GM21423 (cell line): ENCODE data around the gene WWOX.

ENCODE experiments used
- ATAC-seq: cut with Tn5 transposase; IDR thresholded peaks from one replicate; pipeline ENCODE4 v1.9.1; 2021; ENCODE audit warnings: mild to moderate bottlenecking, moderate library complexity; ENCODE audit not compliant: unreplicated experiment

The WWOX gene

DNA sequence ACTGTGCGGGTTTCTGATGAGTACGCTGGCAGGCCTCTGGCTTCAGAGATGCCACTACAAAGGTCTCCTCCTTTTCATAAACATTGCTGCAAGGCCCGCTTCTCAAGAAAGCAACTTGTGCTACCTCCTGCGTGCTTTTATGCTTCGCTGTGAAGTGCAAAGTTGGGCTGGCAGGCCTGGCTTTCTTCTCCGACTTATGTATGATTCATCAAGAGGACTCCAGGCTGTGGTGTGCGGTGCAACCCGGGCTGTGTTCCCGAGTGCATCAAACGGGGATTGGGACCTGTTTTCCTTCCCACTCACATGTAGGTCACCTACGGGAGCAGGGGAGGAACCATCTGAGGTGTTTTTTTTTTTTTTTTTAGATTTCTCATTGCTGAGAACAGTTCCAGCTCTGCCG lies 534.1 kb downstream of the WWOX start:
- ATAC-seq = no peak

DNA sequence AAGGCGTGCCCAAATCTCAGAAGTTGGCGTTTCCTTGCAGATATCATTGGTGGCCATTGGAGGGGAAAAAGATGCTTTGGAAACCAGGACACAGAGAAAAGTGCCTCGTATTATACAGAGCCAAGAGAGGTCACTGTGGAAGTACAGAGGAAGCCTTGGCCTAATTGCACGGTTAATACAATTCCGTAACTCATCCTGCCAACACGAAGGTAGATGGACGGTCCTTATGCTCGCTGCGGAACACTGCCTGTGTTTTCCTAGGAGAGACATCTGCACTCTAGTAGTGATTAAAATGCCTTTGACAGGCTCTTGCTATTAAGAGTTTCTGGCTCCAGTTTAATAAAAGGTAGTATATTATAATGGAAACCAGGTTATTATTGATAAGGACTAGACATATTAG lies 536.4 kb downstream of the WWOX start:
- ATAC-seq = no peak

DNA sequence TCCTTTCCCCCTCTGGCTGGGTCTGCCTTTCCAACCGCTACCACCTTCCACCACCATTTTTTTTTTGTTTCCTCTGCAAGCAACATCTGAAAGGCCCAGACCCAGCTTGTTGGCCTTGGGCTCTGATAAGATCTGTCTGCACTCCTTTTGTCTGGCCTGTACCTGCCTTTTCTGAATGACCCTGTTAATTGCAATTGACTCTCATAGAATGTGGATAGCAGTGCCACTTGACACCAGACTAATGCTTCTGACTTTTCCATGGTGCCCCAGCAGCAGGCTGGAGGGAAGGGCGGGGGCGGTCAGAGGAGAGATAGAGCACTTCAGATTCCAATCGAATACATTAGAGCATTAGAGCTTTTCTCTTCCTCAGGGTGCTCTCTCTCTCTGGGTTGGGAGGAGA lies 538.9 kb downstream of the WWOX start:
- ATAC-seq = no peak

DNA sequence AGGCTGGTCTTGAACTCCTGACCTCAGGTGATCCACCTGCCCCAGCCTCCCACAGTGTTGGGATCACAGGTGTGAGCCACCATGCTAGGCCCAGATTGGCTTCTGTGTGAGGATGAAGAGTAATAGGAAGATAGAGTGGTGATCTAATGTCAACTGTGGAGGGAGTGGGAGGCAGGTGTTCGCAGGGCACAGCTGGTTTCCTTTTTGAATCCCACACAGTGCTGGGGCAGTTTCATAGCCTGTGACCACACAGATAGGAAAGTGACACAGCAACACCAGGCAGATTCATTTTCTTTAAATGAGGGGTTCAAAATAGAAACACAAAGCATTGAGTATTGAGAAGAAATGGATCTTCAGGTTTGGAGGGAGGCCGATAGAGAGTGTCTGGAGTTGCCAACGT lies 540.3 kb downstream of the WWOX start:
- no peak for ATAC-seq

DNA sequence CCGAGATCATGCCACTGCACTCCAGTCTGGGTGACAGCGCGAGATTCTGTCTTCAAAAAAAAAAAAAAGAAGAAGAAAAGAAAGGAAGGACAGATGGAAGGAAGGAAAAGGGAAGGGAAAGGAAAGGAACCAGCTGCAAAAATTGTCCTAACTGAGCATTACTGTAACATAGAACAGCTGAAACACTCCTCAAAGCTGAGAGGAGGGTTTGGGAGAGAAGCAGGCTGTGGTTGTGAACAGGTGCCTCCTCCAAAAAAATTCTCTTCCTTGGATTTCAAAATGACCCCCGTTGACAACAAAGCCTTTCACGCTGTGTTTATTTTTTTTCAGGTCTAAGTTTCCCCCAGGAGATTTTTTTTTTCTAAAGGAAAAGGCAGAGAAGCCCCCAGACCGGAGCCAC lies 541.4 kb downstream of the WWOX start:
- no peak for ATAC-seq

DNA sequence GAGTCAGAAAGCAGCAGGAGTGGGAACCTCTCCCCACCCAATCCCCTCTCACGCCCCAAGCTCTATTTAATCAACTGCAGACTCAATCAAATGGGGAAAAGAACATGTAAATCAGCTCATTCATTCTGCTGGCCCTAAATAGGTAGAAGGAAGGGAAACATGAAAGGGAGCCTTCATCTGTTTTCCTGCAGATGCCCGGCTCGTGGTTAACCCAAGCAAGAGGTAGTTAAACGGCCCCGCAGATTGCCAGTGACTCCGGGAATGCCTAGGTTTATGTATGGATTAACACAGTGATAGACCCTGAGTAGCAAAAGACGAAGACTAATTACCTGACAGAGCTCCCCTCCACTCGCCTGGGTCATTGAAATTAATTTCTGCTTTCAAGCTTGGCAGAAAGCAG lies 542.0 kb downstream of the WWOX start:
- ATAC-seq = no peak

DNA sequence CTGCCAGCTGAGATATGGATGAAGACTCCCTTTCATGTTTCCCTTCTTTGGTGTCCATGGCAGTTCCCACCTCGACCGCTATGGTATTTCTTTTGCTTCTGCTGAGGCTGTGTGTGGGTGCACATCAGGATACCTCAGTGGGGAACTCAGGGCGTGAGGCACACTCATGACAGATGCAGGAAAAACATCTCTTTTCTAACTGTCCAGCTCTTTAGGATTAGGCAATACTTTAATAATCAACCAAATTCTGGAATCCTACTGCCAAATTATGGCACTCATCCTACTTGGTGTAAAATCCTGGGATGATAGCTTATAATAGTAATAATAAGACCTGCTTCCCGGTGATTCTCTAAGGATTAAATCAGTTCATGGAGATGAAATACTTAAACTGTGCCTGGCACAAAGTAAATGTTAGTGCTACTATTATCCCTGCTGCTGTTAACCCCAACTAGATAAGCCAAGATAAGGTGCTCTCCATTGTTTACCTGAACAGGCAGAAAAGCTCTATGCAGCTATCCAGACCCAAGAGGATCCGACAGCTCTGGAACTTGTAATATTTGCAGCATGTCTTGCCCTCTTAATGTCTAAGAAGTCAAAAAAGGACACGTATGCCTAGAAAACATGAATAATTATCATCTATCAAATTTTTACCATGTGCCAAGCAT lies 543.3 kb downstream of the WWOX start:
- ATAC-seq = no peak

DNA sequence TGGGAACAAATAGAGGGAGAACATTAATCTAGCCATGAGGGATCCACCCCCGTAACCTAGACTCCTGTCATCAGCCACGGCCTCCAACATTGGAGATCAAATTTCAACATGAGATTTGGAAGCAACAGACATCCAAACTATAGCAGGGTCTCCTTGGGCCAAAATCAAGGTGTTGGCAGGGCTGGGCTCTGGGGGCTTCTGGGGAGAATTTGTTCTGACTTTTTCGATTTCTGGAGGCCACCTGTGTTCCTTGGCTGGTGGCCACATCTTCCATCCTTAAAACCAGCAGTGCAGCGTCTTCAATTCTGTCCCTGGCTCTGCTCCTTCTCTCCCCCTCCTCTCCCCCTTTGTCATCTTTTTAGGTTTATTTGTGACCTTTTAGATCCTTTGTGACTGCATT lies 546.2 kb downstream of the WWOX start:
- ATAC-seq = no peak

DNA sequence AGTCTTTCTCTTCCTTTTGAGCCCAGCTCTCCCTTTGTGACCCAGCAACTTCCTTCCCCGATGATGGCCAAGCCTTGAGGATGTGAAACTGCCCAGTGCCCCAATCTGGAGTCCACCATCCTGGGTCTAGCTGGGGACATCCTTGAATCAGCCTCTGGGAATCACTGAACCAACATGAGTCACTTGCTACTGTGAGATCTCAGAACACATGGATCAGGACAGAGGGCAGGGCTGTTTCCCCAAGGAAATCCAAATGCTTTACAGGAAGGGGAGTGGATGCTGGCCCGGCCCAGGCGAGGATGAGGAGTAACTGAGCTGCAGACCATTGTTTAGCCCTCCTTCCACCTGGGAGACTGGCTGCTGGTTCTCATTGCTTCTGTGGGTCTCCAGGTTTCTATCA lies 547.6 kb downstream of the WWOX start:
- no peak for ATAC-seq

DNA sequence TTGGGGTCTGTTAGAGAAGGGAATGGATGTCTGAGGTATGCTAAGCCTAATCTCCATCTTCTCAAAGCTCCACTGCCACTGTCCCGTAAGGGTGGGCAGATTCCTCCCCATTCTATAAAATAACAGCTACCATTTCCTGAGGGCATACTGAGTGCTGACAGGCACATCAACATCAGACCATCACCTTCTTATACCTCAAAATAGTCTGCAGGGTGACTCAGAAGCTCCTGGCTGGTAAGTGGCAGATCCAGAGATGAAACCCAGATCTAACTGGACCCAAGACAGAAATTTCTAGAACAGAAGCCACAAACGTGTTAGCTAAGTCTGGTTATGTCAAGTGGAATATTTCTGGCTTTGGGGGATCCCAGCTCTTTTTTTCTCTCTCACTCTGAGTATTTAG lies 548.0 kb downstream of the WWOX start:
- no peak for ATAC-seq

DNA sequence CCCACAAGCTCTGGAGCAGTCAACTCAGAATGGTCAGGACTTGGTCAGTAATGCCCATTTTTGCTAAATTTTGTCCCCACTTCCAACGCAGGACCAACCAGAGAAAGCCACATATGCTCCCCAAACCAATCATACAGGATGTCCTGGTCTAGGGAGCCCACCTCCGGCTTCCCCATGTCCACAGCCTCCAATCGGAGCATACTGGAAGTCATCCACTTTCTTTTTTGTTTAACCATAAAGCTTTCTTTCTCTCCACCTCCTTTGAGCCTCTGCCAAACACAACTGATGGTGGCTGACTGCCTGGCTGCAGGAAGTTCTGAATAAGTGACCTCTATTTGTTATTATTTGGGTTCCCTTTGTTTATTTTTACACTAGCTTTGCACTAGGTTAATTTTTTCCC lies 549.1 kb downstream of the WWOX start:
- ATAC-seq = no peak

DNA sequence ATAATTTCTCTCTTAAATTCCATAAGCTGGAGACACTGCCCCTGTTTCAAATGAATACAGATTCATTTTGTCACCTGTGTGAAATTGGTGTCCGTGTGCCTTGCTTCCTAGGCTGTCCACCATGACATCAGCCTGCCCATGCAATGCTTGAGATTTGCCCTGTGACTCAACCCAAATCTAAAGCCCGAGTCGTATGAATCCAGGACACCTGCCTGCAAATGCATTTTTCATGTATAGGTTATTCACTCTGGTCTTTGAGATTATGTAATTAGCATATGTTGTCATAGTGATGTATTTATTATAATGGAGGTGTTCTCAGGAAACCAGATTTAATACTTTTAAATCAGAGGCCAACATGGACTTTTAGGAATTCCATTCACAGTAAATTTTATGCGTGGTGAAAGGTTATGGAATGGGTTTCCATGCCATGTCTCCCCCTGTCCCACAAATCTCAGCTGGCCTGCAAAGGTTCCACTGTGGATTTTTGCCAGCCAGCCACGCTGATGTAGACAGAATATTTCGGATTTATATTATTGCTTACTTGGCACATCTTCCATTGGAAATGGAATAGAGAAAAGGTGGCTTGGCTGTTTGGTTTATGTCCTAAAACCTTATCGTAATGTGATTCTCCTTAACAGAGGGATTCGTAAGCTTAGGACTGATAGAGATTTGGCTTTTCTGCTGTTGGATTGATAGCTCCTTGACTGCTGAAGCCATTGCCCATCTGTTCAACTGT lies 551.1 kb downstream of the WWOX start:
- ATAC-seq = no peak

DNA sequence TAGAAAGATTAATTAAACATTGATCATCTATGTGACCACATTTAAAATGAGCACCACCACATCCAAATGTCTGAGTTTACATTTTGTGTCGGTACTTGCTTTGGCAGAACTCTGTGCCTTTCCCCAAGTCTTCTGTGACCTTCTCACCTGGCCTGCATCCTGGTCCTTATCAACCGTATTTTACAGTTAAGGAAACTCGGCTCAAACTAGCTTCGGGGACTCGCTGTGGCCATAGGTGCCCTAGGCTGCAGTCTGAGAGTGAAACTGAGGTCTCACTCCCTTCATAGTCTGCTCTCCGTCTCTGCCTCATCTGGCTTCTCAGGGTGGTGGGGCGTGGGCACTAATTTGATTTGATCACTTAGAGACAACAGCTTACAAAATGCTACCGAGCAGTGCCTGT lies 555.5 kb downstream of the WWOX start:
- ATAC-seq = no peak

DNA sequence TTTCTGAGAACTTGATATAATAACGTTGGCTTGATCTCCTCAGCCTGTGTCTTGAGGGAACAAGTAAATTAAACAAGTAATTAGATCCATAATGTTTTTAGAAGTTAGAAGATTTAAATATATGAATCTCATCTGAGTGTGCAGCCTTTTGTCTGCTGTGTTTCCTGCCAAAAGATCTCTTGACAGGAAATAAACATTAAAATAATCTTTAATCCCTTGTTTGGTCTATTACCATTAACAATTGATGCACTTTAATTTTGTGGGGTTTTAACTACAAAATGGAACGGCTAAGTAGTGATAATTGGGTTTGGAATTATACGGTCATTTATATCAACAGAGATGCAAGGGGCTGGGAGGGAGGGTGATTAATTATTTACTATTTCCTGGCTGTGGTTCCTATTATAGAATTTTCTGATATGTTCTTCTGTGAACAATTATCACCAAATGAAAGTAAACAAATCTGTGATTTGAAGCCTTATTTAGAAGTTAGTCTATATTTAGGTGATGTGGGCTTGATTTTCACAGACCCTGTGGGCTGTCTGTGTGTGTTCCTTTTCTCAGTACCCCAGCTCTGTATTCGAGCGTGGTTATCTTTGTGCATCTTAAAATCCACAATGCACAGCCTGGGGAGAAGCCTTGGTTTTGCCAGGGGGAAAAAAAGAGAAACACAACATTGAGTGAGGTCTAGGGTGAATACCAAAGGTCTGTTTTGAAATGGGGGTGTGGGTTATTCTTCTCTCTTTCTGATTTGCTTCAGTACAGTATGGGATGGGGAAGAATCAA lies 556.1 kb downstream of the WWOX start:
- no peak for ATAC-seq

DNA sequence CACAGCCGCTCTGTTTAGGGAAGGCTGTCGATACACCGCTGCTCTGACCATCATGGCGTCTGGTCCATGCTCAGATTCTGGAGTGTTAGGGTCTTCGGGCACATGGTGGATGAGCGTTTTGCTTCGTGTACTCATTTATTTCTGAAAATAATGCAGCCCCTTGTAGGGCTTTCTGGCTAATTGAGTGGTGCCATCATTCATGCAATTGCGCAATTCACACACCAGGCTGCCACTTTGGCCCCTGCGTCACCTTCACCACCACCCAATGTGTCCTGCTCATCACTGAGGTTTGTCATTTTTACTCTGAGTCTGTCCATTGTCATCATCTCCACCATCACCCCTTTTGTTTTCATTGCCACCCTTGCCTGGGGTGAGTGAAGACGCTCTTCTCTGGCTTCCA lies 557.4 kb downstream of the WWOX start:
- ATAC-seq = no peak

DNA sequence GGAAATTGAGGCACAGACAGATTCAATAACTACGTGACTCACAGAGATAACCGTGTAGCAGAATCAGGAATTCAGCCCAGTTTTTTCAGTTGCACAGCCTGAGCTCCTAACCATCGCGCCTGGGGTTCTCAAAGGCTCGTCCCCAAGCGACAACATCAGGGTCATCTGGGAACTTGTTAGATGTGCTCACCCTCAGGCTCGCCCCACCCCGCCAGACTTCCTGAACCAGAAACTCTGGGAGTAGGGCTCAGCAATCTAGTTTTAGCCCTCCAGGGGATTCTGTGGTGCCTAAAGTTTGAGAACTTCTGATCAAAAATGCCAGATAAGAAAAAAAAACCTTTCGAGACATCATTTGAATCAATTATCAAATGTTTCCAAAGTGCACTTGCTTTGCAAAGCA lies 559.8 kb downstream of the WWOX start:
- no peak for ATAC-seq

DNA sequence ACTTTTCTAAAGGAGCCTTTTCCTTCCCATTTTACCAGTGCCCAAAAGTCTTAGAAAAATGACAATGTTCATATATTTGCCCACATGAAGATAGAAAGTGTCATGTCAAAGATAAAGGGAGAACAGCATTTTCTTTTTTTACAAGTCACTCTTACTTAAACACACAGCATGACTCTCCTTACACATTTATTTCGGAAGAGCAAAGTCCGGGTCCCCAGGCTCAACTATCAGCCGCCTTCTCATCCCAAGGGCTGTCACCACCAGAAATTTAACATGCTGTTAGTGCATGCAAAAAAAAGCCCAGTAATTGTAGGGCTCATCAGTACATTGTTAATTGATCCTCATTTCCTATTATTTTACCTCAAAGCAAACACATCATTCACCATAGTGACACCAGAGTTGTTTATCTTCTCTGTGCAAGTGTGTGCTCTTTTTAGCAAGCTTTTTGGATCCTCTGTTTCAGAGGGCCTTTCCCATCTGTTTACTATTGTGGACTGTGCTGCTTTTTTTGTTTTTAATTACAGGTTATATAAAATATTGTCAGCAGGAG lies 560.3 kb downstream of the WWOX start:
- no peak for ATAC-seq

DNA sequence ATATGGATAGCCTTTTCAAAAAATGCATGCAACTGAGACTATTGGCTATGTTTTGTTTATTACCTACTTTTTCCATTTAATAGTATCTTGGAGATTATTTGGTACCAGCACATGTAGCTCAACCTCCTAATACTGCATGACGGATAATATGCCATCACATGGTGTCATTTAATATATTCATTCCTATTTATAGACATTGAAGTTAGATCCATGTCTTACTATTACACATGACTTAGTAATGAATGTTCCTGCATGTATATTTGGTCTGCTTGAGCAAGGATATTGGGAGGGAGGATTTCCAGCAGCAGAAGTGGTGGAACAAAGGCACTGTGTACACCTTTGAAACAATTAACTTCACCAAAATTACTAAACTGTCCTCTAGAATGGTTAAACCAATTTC lies 561.3 kb downstream of the WWOX start:
- ATAC-seq = no peak

DNA sequence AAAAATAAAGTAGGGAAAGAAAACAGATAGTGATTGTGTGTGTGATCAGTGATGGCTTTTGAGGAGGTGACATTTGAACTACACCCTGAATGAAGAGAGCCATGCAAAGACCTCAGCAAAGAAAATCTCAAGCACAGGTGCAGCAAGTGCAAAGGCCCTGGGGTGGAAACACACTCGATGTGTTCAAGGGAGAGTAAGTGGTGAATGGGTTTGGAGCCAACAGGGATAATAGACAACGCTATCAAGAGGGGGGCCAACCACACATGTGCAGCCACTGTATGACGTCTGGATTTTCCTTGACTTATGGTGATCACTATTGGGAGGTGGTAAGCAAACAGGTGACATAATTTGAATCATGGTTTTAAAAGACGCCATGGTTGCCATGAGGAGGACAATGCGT lies 564.2 kb downstream of the WWOX start:
- ATAC-seq = no peak

DNA sequence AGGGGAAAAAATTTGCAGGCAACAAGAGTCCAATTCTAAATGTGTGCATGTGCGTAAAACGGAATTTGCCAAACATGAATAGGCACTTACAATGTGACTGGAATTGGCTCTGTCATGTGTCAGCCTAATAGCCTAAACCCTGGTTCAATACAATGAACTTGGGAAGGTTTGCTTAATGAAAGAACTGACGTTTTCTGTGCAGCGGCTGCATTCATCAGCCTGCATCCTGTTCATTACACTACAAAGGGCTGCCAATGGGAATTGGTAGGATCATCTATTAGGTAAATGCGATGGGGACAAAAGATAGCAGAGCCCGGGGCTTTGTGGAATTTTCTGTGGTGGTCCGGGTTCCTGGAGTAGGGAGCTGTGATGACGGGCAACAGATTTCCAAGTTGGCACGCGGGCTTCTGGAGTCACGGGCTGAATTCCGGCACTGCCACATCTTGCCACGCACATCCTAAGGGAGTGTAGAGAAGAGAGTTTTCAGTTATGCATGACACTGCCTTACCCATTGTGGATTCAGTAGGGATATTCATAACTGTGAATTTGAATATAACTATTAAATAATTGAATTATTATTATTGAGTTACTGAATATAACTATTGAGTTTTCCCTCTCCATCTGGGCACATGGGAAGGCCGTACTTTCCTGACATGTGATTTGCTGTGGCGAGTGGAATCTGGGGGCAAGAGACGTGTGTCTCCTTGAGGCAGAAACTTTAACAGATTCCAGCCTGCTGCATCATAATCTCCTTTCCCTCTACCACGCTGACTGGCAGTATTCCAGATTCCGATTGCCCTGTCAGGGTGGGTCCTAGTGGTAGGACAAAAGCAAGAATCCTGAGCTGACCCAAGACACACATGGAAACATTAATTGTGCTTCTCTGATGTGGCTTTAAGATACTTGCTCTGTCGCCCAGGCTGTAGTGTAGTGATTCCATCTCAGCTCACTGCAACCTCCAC lies 565.6 kb downstream of the WWOX start:
- ATAC-seq = no peak

DNA sequence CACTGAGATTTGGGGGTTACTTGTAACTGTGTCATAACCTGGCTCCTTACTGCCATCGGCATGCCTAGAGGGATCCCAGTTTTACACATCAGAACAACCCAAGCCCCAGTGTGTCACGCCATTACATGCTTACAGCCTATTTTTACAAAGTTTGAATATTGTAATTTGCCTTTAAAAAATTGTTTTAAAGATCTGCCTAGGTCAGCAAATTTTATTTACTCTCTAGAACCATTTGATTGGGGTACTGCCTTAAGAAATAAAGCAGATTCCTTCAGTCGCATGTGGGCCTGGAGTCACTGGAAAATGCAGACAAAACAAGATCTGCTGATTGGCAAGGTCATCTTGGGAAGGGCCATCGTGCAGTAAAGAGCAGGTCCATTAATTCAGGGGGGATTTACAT lies 566.9 kb downstream of the WWOX start:
- no peak for ATAC-seq
